Neuronal stem cell (in vitro differentiated cells): ENCODE results near the gene MAN1B1.

Experiments used
- DNase-seq: peaks from one replicate; pipeline ENCODE4 v3.0.0-alpha.2; 2013; ENCODE audit warnings: low spot score
- H2AFZ ChIP-seq: one replicate; pipeline ENCODE4 v1.6.1; 2013; ENCODE audit warnings: mild to moderate bottlenecking, low read length, inconsistent platforms
- H2AK5ac ChIP-seq: 2 replicates; pipeline ENCODE4 v1.6.1; 2013; ENCODE audit warnings: low read depth, mild to moderate bottlenecking, inconsistent platforms, low read length, moderate library complexity, mixed read lengths
- H2BK120ac ChIP-seq: 2 replicates; pipeline ENCODE4 v1.6.1; 2013; ENCODE audit warnings: low read depth, mild to moderate bottlenecking, inconsistent platforms, low read length, moderate library complexity, mixed read lengths
- H2BK12ac ChIP-seq: one replicate; pipeline ENCODE4 v1.6.1; 2013; ENCODE audit warnings: low read length, inconsistent platforms
- H2BK15ac ChIP-seq: 2 replicates; pipeline ENCODE4 v1.6.1; 2013; ENCODE audit warnings: mild to moderate bottlenecking, low read length, inconsistent platforms, mixed read lengths
- H2BK5ac ChIP-seq: one replicate; pipeline ENCODE4 v1.6.1; 2013; ENCODE audit warnings: inconsistent platforms, mild to moderate bottlenecking, low read length, moderate library complexity
- H3K14ac ChIP-seq: one replicate; pipeline ENCODE4 v1.6.1; 2013; ENCODE audit warnings: low read length, inconsistent platforms
- H3K18ac ChIP-seq: 2 replicates; pipeline ENCODE4 v1.6.1; 2013; ENCODE audit warnings: low read length, inconsistent platforms
- H3K23ac ChIP-seq: 2 replicates; pipeline ENCODE4 v1.6.1; 2013; ENCODE audit warnings: low read depth, mild to moderate bottlenecking, mixed read lengths, low read length, inconsistent platforms; ENCODE audit not compliant: poor library complexity
- H3K27ac ChIP-seq: replicated peaks from 3 replicates; pipeline ENCODE4 v1.5.1; 2013; ENCODE audit warnings: low read length, inconsistent platforms
- H3K27me3 ChIP-seq, 3 experiments: 2 replicates each; pipeline ENCODE4 v1.6.1; 2013; ENCODE audit warnings: low read length in 3 of 3, mild to moderate bottlenecking in 2 of 3, inconsistent platforms in 1 of 3, low read depth in 1 of 3, mixed read lengths in 1 of 3, moderate library complexity in 1 of 3; ENCODE audit not compliant: control insufficient read depth in 3 of 3, insufficient read depth in 3 of 3
- H3K36me3 ChIP-seq, 2 donors: replicated peaks in 1 of 2; 2 replicates each; pipeline ENCODE4 v1.6.1; 2013; ENCODE audit warnings: low read length in 2 of 2; ENCODE audit not compliant: control insufficient read depth in 2 of 2, insufficient read depth in 2 of 2
- H3K4ac ChIP-seq: 2 replicates; pipeline ENCODE4 v1.6.1; 2013; ENCODE audit warnings: inconsistent platforms, mild to moderate bottlenecking, low read length, moderate library complexity
- H3K4me1 ChIP-seq, 2 donors: 1 replicate in 1 of 2; 2 replicates in 1 of 2; pipeline ENCODE4 v1.6.1; 2013; ENCODE audit warnings: low read length in 2 of 2, low read depth in 1 of 2; ENCODE audit not compliant: control insufficient read depth in 2 of 2, insufficient read depth in 1 of 2
- H3K4me2 ChIP-seq: one replicate; pipeline ENCODE4 v1.6.1; 2013; ENCODE audit warnings: mild to moderate bottlenecking, low read length, inconsistent platforms; ENCODE audit not compliant: insufficient read depth, poor library complexity, severe bottlenecking
- H3K4me3 ChIP-seq, 2 donors: 2 replicates each; pipeline ENCODE4 v1.5.1; 2013; ENCODE audit warnings: low read length in 2 of 2, mild to moderate bottlenecking in 2 of 2, inconsistent platforms in 1 of 2, moderate library complexity in 1 of 2
- H3K79me1 ChIP-seq: one replicate; pipeline ENCODE4 v1.6.1; 2013; ENCODE audit warnings: low read depth, mild to moderate bottlenecking, inconsistent platforms, low read length, moderate library complexity
- H3K9ac ChIP-seq: one replicate; pipeline ENCODE4 v1.6.1; 2013; ENCODE audit warnings: mild to moderate bottlenecking, low read depth, low read length, inconsistent platforms; ENCODE audit not compliant: poor library complexity
- H3K9me3 ChIP-seq, 2 donors: replicated peaks in 1 of 2; 2 replicates each; pipeline versions ENCODE3 to v1.6.1; 2013; ENCODE audit warnings: low read length in 2 of 2, mild to moderate bottlenecking in 2 of 2, inconsistent platforms in 1 of 2, low read depth in 1 of 2, mixed read lengths in 1 of 2, moderate library complexity in 1 of 2; ENCODE audit not compliant: control insufficient read depth in 2 of 2, insufficient read depth in 1 of 2
- H4K8ac ChIP-seq: one replicate; pipeline ENCODE4 v1.6.1; 2013; ENCODE audit warnings: low read depth, mild to moderate bottlenecking, inconsistent platforms, low read length, moderate library complexity
- H4K91ac ChIP-seq: one replicate; pipeline ENCODE4 v1.6.1; 2013; ENCODE audit warnings: low read length, low read depth, mild to moderate bottlenecking, inconsistent platforms; ENCODE audit not compliant: poor library complexity
- WGBS, 2 donors: extraction: QIAGEN DNeasy Blood & Tissue Kit; methylation state at CpG; one replicate each; pipeline ENCODE4 v1.1.7; 2013; ENCODE audit warnings: missing lambda C conversion rate in 2 of 2, mixed read lengths in 1 of 2; ENCODE audit not compliant: insufficient read length in 2 of 2, insufficient replicate concordance in 1 of 2; ENCODE audit errors: extremely low coverage in 2 of 2; 5-methylcytosine and 5-hydroxymethylcytosine counted together

MAN1B1 gene

DNA sequence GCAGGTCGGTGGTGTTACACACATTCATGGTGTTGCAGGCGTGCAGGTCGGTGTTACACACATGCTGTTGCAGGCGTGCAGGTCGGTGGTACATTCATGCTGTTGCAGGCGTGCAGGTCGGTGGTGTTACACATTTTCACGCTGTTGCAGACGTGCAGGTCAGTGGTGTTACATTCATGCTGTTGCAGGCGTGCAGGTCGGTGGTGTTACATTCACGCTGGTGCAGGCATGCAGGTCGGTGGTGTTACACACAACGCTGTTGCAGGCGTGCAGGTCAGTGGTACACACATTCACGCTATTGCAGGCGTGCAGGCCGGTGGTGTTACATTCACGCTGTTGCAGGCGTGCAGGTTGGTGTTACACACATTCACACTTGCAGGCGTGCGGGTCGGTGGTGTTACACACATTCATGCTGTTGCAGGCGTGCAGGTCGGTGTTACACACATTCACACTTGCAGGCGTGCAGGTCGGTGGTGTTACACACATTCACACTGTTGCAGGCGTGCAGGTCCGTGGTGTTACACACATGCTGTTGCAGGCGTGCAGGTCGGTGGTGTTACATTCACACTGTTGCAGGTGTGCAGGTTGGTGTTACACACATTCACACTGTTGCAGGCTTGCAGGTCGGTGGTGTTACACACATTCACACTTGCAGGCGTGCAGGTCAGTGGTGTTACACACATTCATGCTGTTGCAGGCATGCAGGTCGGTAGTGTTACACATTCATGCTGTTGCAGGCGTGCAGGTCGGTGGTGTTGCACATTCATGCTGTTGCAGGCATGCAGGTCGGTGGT is 16.6 kb downstream of the MAN1B1 start:
- no peak overlapping the region for H3K18ac ChIP-seq
- H3K79me1 ChIP-seq = peaks cover 5% of the 10 kb centered on the region
- peak overlapping the region; percentile 71 for H3K14ac ChIP-seq
- H4K91ac ChIP-seq = no peak overlapping the region
- no peaks in the 10 kb centered on the region for H3K27me3 ChIP-seq
- peak overlapping the region in 1 of 2 donors; percentile 37 for H3K4me3 ChIP-seq
- H3K9ac ChIP-seq = peak overlapping the region; percentile 81
- no peak overlapping the region for H2AFZ ChIP-seq
- no peak overlapping the region for H2AK5ac ChIP-seq
- H3K36me3 ChIP-seq = peaks cover 62 to 92% of the 10 kb centered on the region in 2 donors
- peak overlapping the region; percentile 37 for H3K23ac ChIP-seq
- H3K9me3 ChIP-seq = peaks cover 23 to 29% of the 10 kb centered on the region in 2 donors
- H4K8ac ChIP-seq = no peak overlapping the region
- no peak overlapping the region for H3K27ac ChIP-seq
- H2BK15ac ChIP-seq = no peak overlapping the region
- no peak overlapping the region for H2BK5ac ChIP-seq
- H2BK120ac ChIP-seq = no peak overlapping the region
- H3K4me2 ChIP-seq = no peak overlapping the region
- DNase-seq = no peak
- H3K4me1 ChIP-seq = no peaks in the 10 kb centered on the region
- no CpG with 5 or more reads among the region's 37 CpGs for WGBS, 2 donors
- H2BK12ac ChIP-seq = no peak overlapping the region
- H3K4ac ChIP-seq = peak overlapping the region; percentile 23

GRCh38 chr9:137105814-137106661 is 19.3 kb downstream of the MAN1B1 start:
- peaks cover 61 to 83% of the 10 kb centered on the region in 2 donors for H3K36me3 ChIP-seq
- H4K8ac ChIP-seq = no peak overlapping the region
- no CpG with 5 or more reads among the region's 31 CpGs for WGBS, 2 donors
- H3K79me1 ChIP-seq = peaks cover 5% of the 10 kb centered on the region
- no peaks in the 10 kb centered on the region for H3K4me1 ChIP-seq
- H2AK5ac ChIP-seq = no peak overlapping the region
- H3K4ac ChIP-seq = no peak overlapping the region
- H3K18ac ChIP-seq = no peak overlapping the region
- no peak overlapping the region for H4K91ac ChIP-seq
- no peak for DNase-seq
- no peak overlapping the region for H3K4me2 ChIP-seq
- no peak overlapping the region for H3K27ac ChIP-seq
- no peak overlapping the region for H2BK15ac ChIP-seq
- H3K4me3 ChIP-seq = peak overlapping the region in 1 of 2 donors; percentile 56
- H3K27me3 ChIP-seq = no peaks in the 10 kb centered on the region
- no peak overlapping the region for H2BK5ac ChIP-seq
- no peak overlapping the region for H2BK120ac ChIP-seq
- H3K23ac ChIP-seq = peak overlapping the region; percentile 31
- peak overlapping the region; percentile 60 for H3K9ac ChIP-seq
- peaks cover 19 to 29% of the 10 kb centered on the region in 2 donors for H3K9me3 ChIP-seq
- no peak overlapping the region for H3K14ac ChIP-seq
- H2BK12ac ChIP-seq = no peak overlapping the region
- no peak overlapping the region for H2AFZ ChIP-seq

GRCh38 chr9:137106662-137107250 is 20.0 kb downstream of the MAN1B1 start:
- Histone ChIP-seq H3K4me2 (no peak overlapping the region), H3K27ac (no peak overlapping the region), H3K14ac (no peak overlapping the region), H2AK5ac (no peak overlapping the region), H3K36me3 (peaks cover 53 to 75% of the 10 kb centered on the region in 2 donors), H3K4ac (no peak overlapping the region), H3K4me3 (no peak overlapping the region), H3K18ac (no peak overlapping the region), H3K23ac (no peak overlapping the region), H4K91ac (no peak overlapping the region), H2BK15ac (no peak overlapping the region), H2BK120ac (no peak overlapping the region), H4K8ac (no peak overlapping the region), H3K27me3 (no peaks in the 10 kb centered on the region), H3K79me1 (peaks cover 5% of the 10 kb centered on the region), H2AFZ (no peak overlapping the region), H2BK5ac (no peak overlapping the region), H2BK12ac (peak overlapping the region; percentile 73), H3K9ac (peak overlapping the region; percentile 60), H3K9me3 (peaks cover 15 to 22% of the 10 kb centered on the region in 2 donors), H3K4me1 (peaks cover 0 to under 1% of the 10 kb centered on the region in 2 donors)
- WGBS, 2 donors = no CpG with 5 or more reads among the region's 27 CpGs
- no peak for DNase-seq
